ENCODE results near the gene MOV10. TPM values are rescaled to one million over a fixed set of nuclear protein-coding genes. Genes with fewer than 3 reads are reported as not detected.

Gene MOV10
- total and polyA plus RNA-seq, 10 of the 15 experiments (the other 5 are each of a cell fraction or from before 2014, with no cell fraction given) = 21.0 to 80.3 (median 49.8) TPM

DNA sequence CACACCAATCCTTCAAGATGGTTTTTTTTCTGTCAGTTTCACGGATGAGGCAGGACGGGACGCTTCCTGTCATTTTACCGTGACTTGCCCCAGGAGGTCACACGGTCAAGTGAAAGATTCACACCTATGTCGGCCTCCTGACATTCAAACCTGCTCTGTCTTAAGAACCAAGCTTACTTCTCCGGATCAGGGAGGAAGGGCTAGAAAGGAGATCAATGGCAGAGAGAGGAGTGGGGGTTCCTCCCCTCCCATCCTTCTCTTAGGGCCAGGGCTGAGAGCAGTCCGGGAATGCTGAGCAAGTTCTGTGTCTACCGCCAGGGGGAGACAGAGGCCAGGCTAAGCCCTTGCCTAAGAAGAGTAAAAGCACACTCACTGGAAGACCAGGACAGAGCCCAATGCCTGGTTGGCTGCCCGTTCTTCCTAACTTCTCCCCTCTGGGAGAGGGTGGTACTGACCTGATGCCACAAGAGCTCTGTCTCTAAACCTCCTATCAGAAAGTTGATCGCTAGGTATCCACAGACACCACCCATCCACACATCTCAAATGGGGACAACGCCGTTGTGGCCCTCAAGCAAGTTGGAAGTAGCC, 41.8 kb downstream of the MOV10 start (continued):
- TF ChIP-seq PBX3 (IDR thresholded peaks at IDR 0.05; ENCODE audit: insufficient replicate concordance, low read depth, low read length) = no peak
- TF ChIP-seq, protein P1, sequence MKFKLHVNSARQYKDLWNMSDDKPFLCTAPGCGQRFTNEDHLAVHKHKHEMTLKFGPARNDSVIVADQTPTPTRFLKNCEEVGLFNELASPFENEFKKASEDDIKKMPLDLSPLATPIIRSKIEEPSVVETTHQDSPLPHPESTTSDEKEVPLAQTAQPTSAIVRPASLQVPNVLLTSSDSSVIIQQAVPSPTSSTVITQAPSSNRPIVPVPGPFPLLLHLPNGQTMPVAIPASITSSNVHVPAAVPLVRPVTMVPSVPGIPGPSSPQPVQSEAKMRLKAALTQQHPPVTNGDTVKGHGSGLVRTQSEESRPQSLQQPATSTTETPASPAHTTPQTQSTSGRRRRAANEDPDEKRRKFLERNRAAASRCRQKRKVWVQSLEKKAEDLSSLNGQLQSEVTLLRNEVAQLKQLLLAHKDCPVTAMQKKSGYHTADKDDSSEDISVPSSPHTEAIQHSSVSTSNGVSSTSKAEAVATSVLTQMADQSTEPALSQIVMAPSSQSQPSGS (IDR thresholded peaks at IDR 0.05; ENCODE audit: low read length) = no peak
- TF ChIP-seq NFIC (IDR thresholded peaks at IDR 0.05; ENCODE audit: low read depth, low read length) = no peak
- no peak for TF ChIP-seq CBX3 (IDR thresholded peaks at IDR 0.05; ENCODE audit: borderline replicate concordance, low read depth)
- no peak for TF ChIP-seq CEBPB (IDR thresholded peaks at IDR 0.05; ENCODE audit: borderline replicate concordance in 1 of 2, low read depth in 2 of 2, low read length in 2 of 2)
- 0 out of 2 replicates have a peak, but pooled peaks have one; percentile 33 for TF ChIP-seq LARP7 (IDR thresholded peaks at IDR 0.05)
- peak; percentile 98 for TF ChIP-seq RAD21 (IDR thresholded peaks at IDR 0.05; ENCODE audit: insufficient read depth, low read depth, low read length)
- no peak for TF ChIP-seq DPF2 (IDR thresholded peaks at IDR 0.05)
- TF ChIP-seq, protein P2, sequence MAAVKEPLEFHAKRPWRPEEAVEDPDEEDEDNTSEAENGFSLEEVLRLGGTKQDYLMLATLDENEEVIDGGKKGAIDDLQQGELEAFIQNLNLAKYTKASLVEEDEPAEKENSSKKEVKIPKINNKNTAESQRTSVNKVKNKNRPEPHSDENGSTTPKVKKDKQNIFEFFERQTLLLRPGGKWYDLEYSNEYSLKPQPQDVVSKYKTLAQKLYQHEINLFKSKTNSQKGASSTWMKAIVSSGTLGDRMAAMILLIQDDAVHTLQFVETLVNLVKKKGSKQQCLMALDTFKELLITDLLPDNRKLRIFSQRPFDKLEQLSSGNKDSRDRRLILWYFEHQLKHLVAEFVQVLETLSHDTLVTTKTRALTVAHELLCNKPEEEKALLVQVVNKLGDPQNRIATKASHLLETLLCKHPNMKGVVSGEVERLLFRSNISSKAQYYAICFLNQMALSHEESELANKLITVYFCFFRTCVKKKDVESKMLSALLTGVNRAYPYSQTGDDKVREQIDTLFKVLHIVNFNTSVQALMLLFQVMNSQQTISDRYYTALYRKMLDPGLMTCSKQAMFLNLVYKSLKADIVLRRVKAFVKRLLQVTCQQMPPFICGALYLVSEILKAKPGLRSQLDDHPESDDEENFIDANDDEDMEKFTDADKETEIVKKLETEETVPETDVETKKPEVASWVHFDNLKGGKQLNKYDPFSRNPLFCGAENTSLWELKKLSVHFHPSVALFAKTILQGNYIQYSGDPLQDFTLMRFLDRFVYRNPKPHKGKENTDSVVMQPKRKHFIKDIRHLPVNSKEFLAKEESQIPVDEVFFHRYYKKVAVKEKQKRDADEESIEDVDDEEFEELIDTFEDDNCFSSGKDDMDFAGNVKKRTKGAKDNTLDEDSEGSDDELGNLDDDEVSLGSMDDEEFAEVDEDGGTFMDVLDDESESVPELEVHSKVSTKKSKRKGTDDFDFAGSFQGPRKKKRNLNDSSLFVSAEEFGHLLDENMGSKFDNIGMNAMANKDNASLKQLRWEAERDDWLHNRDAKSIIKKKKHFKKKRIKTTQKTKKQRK (IDR thresholded peaks at IDR 0.05; ENCODE audit: low read depth, low read length) = no peak

Measured in GM12878 (cell line).